Right lobe of liver (tissue), 6 donors: ENCODE results near the gene PTGDR. TPM values are rescaled to one million over a fixed set of nuclear protein-coding genes. Genes with fewer than 3 reads are reported as not detected.

Source experiments
- ATAC-seq, 4 donors: fragments of 200-7000 bp; cut with Tn5 transposase; one replicate each; pipeline ENCODE4 v1.9.1; 2020; ENCODE audit warnings: mild to moderate bottlenecking in 4 of 4, moderate library complexity in 4 of 4
- DNase-seq, 3 donors: peaks; one replicate each; pipeline ENCODE4 v3.0.0-alpha.2; 2020
- H3K27ac ChIP-seq, 3 donors: fragments of 200-600 bp; one replicate each; pipeline ENCODE4 v1.8.0; 2022
- H3K27me3 ChIP-seq, 2 donors: fragments of 200-600 bp; one replicate each; pipeline ENCODE4 v1.8.0; 2022
- H3K36me3 ChIP-seq, 4 donors: fragments of 200-600 bp; sonication (generic) in 1 of 4; one replicate each; pipeline versions ENCODE4 v1.5.1 to v1.8.0; 2017 to 2022; ENCODE audit warnings: control low read depth in 1 of 4
- H3K4me1 ChIP-seq, 4 donors: fragments of 200-600 bp; sonication (generic) in 1 of 4; one replicate each; pipeline versions ENCODE4 v1.5.1 to v1.8.0; 2017 to 2022; ENCODE audit warnings: control low read depth in 1 of 4
- H3K4me3 ChIP-seq, 3 donors: fragments of 200-600 bp; one replicate each; pipeline ENCODE4 v1.8.0; 2022
- H3K9me3 ChIP-seq, 4 donors: fragments of 200-600 bp; sonication (generic) in 1 of 4; one replicate each; pipeline versions ENCODE4 v1.5.1 to v1.8.0; 2017 to 2022; ENCODE audit warnings: control low read depth in 1 of 4
- CTCF ChIP-seq, 4 donors: fragments of 200-600 bp in 3 of 4; fragments of 450-650 bp in 1 of 4; IDR thresholded peaks; one replicate each; pipeline versions ENCODE4 v1.5.1 to v1.8.0; 2016 to 2022; ENCODE audit warnings: antibody characterized with exemption in 4 of 4, mild to moderate bottlenecking in 2 of 4
- POLR2A ChIP-seq: fragments of 450-650 bp; IDR thresholded peaks from one replicate; pipeline ENCODE4 v1.6.1; 2017; ENCODE audit warnings: antibody characterized with exemption, mild to moderate bottlenecking
- WGBS: methylation state at CpG from one replicate; pipeline ENCODE4 v1.1.6; 2018; ENCODE audit warnings: low coverage, low lambda C conversion rate; ENCODE audit not compliant: insufficient coverage; ENCODE audit errors: missing lambda C conversion rate; 5-methylcytosine and 5-hydroxymethylcytosine counted together
- intact Hi-C, 2 donors: fragments of 100-400 bp; cut with DNase I; formaldehyde crosslinking; loops; one replicate each; pipeline versions ENCODE4 v1.11.2 to v1.14.1; 2022
- total RNA-seq, 6 experiments: library from RNA; depleted of rRNA in 2 of 6; stranded (reverse); fragments of >200 nt in 2 of 6; fragmentation: NEBNext Ultra II Directional in 3 of 6; extraction: Animal tissue kit (Norgen Biotek cat#: 25700) in 3 of 6; gene quantifications; one replicate each; pipeline versions ENCODE4 v1.1.0 to v1.2.4, GENCODE V29; 2016 to 2023
- donor health status: DM: no; HTN: yes; CAD: no.
- donor health status: DM: no; HTN: no; CAD: no.
- donor health status: DM: no; HTN: no; CAD: no.
- donor health status: DM: no; HTN: yes; CAD: no.
- donor health status: DM: no; HTN: yes; CAD: no.

Gene PTGDR
- total RNA-seq, 6 experiments from 2014 or later = 0.15 to 0.50 (median 0.20) TPM; not detected in 1

- TF ChIP-seq POLR2A = no peak
- TF ChIP-seq CTCF (IDR thresholded peaks at IDR 0.05) = no peak
- no peak for ATAC-seq
- H3K4me1 ChIP-seq = peaks cover 0 to 15% (median 0%) of the 10 kb centered on the region in 4 donors
- H3K36me3 ChIP-seq = no peaks in the 10 kb centered on the region
- 49% methylated on average over 2 of the region's 2 CpGs for WGBS
- H3K4me3 ChIP-seq = no peak overlapping the region
- H3K9me3 ChIP-seq = no peaks in the 10 kb centered on the region
- peaks cover 0 to 13% of the 10 kb centered on the region in 2 donors for H3K27me3 ChIP-seq
- intact Hi-C loops = no loop called here
- no peak overlapping the region for H3K27ac ChIP-seq
- no peak for DNase-seq
These were observed 50.6 kb downstream of the PTGDR start for GRCh38 chr14:52318062-52318461.

- H3K36me3 ChIP-seq = no peaks in the 10 kb centered on the region
- intact Hi-C loops = no loop called here
- H3K27ac ChIP-seq = no peak overlapping the region
- 31% methylated on average over 5 of the region's 5 CpGs for WGBS
- DNase-seq = no peak
- peaks cover 0 to 10% (median 0%) of the 10 kb centered on the region in 4 donors for H3K4me1 ChIP-seq
- peaks cover 0 to 6% of the 10 kb centered on the region in 2 donors for H3K27me3 ChIP-seq
- no peak overlapping the region for H3K4me3 ChIP-seq
- H3K9me3 ChIP-seq = no peaks in the 10 kb centered on the region
- TF ChIP-seq CTCF (IDR thresholded peaks at IDR 0.05) = no peak
- TF ChIP-seq POLR2A = no peak
- ATAC-seq = no peak
These were observed 51.5 kb downstream of the PTGDR start for GRCh38 chr14:52318826-52319645.

GRCh38 chr14:52319919-52320318 lies 52.4 kb downstream of the PTGDR start:
- Histone ChIP-seq H3K9me3 (no peaks in the 10 kb centered on the region), H3K36me3 (no peaks in the 10 kb centered on the region), H3K4me3 (no peak overlapping the region), H3K4me1 (peaks cover 0 to 1% (median 0%) of the 10 kb centered on the region in 4 donors), H3K27ac (no peak overlapping the region), H3K27me3 (no peaks in the 10 kb centered on the region)
- TF ChIP-seq POLR2A (no peak), CTCF (IDR thresholded peaks at IDR 0.05) (no peak)
- 57% methylated on average over 3 of the region's 3 CpGs for WGBS
- ATAC-seq (no peak), DNase-seq (no peak)
- intact Hi-C loops = no loop called here

GRCh38 chr14:52325126-52325525 lies 57.6 kb downstream of the PTGDR start:
- DNase-seq = no peak
- TF ChIP-seq POLR2A (no peak), CTCF (IDR thresholded peaks at IDR 0.05) (no peak)
- H3K36me3 ChIP-seq = no peaks in the 10 kb centered on the region
- H3K9me3 ChIP-seq = no peaks in the 10 kb centered on the region
- intact Hi-C loops = no loop called here
- H3K4me3 ChIP-seq = no peak overlapping the region
- WGBS = 49% methylated on average over 3 of the region's 3 CpGs
- H3K4me1 ChIP-seq = no peaks in the 10 kb centered on the region
- peak; percentile 52 to 76 (median 62) for ATAC-seq
- no peak overlapping the region for H3K27ac ChIP-seq
- no peaks in the 10 kb centered on the region for H3K27me3 ChIP-seq
